C4-2B (cell line): ENCODE results near the gene RAPGEF1.

Experiments
- H3K27ac ChIP-seq: fragments of 450-650 bp; 2 replicates; pipeline ENCODE4 v1.5.1; 2017
- ZFX ChIP-seq: fragments of 450-650 bp; IDR thresholded peaks from 2 replicates; pipeline ENCODE4 v1.6.1; 2017
- TF ChIP-seq, protein P1 (sequence below): fragments of 450-650 bp; conservative IDR thresholded peaks from 2 replicates; pipeline ENCODE4 v1.5.1; 2017; ENCODE audit warnings: mild to moderate bottlenecking

RAPGEF1 gene

DNA sequence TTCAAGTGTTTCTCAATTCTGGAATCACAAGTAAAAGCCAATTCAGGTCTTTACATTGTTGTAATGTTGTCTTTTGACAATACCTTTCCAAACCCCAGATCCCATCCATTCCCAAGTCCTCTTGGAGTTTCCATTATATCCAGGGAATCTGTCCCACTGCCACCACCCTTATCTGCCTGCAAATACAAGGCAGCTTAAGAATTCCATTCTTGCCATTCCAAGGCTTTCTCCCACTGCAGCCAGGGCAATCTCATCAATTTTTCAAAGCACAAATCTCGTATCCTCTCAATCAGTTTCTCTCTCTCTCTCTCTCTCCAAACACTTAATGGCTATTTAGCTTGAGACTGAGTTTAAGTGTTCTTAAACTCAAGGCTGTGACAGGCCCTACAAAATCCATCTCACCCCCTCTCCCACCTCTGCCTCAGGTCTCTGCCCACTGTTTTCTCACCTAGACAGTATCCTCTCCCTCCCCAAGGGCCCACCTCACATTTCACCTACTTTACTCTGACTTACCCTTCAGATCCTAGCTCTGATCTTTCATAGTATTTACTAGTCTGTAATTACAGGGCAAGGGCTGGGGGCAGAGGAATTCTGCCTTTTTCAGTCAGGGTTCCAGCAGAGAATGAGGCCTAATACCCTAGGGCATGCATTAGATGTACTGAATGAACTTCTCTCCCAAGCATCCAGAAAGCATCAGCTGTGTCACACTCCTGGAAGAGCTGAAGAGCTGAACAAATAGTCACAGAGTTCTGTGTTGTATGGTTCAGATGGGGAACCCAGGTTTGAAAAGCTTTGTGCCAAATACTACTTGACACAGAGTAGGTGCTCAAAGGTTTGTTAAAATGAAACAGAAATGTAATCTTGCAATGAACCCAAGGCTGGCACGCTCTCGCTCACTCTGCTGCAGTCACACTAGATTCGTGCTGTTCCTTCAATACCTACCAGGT lies 46.0 kb downstream of the RAPGEF1 start:
- TF ChIP-seq ZFX = no peak
- TF ChIP-seq, protein P1, sequence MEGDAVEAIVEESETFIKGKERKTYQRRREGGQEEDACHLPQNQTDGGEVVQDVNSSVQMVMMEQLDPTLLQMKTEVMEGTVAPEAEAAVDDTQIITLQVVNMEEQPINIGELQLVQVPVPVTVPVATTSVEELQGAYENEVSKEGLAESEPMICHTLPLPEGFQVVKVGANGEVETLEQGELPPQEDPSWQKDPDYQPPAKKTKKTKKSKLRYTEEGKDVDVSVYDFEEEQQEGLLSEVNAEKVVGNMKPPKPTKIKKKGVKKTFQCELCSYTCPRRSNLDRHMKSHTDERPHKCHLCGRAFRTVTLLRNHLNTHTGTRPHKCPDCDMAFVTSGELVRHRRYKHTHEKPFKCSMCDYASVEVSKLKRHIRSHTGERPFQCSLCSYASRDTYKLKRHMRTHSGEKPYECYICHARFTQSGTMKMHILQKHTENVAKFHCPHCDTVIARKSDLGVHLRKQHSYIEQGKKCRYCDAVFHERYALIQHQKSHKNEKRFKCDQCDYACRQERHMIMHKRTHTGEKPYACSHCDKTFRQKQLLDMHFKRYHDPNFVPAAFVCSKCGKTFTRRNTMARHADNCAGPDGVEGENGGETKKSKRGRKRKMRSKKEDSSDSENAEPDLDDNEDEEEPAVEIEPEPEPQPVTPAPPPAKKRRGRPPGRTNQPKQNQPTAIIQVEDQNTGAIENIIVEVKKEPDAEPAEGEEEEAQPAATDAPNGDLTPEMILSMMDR = no peak
- H3K27ac ChIP-seq = no peak overlapping the region

DNA sequence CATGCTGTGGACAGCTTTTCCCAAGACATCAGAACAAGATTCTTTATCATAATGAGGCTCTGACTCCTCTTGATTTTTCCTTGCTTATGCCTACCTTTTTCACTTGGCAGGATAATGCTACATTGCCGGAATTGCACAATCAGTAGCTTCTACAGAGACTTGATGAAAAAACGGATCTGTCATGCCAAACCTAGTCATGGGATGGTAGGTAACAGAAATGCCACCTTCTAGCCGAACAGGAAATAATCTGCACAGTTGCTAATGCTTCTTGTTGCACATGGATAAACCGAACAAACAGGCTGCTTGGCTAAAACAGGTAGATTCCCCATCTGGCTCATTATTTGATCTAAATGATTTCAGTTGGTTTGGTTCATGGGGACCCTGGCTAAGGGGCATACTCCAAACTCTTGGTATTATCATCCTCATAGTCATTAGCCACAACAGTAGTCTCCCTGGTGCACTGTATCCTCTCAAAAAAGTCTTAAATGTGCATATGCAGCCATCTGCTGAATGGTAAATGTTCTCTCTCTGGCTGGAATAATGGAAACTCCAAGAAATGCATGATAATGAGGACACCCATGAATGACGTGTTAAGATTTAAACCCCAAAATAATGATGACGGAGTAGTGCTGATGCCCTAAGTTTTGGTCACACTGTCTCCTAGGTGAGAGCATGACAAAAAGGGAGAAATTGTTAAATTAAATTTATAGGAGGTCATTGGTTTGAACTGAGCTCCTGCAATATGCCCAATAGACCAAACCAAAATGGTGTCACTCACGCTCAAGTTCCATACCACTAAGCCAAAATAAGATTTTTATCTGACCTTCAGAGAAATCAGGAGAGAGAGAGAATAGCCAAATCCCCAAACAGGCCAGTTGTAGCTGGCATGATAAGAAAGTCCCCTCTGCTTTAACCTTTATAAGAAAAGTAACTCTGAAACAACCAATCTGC lies 47.0 kb downstream of the RAPGEF1 start:
- H3K27ac ChIP-seq = no peak overlapping the region
- TF ChIP-seq, protein P1 = no peak
- no peak for TF ChIP-seq ZFX

DNA sequence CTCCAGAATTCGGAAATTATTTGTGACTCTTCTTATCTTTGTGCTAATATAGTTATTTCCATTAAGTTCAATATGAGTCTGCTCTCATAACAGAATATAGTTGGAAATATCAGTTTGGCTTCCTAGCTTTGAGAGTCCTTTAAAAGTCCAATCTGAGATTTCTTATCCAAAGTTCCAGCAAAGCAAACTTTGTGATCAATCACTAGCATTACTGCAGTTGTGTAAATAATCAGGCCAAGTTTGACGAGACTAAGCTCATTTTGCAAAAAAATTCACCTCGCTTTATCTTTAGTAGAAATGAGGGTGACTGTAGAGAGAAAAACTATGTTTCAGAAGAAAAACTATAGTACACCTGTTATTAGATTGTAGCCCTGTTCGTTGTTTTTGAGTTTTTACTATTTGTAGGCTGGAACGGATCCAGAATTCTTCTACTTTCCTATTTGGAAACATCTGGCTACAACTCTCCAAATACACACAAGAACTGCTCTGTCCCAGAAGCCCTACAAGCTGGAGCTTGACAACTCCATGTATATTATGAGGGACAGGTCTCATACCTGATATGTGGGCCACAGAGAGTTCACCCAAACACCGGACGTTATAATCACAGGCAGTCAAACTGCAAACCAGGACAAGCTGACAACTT lies 47.8 kb downstream of the RAPGEF1 start:
- no peak overlapping the region for H3K27ac ChIP-seq
- TF ChIP-seq, protein P1 = no peak
- TF ChIP-seq ZFX = no peak

DNA sequence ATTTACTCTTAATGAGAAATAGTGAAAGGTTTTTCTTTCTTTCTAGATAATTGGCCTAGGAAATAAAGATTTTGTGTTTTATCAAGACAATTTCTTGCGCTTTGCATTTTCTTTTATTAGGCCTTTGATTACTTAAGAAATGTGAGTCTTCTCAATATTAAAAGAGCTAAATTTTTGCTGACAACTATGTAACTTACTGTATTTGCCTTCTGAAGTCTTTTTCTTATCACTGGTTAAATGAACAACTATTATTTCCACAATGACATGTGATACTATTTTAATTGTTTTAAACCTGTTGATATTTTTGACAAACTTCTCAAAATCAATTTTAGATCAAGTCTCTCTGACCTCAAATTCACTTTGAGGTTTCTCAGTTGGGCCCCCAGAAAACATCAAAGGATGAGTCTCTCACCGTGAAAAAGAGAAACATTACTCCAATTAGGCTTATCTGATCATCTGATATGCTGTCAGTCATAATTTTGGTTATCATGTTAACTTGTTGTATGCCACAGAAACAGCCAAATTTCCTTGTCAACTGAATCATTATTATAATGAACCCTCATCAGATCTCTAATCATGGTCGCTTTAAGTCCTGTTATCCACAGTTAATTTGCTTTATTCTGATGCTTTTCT lies 48.8 kb downstream of the RAPGEF1 start:
- no peak overlapping the region for H3K27ac ChIP-seq
- TF ChIP-seq, protein P1 = no peak
- TF ChIP-seq ZFX = no peak

DNA sequence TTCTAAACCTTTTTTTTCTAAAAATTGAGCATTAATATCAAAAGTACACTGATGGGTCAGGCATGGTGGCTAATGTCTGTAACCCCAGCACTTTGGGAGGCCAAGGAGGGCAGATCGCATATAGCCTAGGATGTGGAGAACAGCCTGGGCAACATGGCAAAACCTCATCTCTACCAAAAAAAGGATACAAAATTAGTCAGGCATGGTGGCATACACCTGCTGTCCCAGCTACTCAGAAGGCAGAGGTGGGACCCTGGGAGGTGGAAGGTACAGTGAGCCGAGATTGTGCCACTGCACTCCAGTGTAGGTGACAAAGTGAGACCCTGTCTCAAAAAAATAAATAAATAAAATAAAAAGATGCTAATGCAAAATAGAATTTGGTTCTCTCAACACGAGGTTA lies 49.4 kb downstream of the RAPGEF1 start:
- H3K27ac ChIP-seq = no peak overlapping the region
- no peak for TF ChIP-seq ZFX
- TF ChIP-seq, protein P1 = no peak

DNA sequence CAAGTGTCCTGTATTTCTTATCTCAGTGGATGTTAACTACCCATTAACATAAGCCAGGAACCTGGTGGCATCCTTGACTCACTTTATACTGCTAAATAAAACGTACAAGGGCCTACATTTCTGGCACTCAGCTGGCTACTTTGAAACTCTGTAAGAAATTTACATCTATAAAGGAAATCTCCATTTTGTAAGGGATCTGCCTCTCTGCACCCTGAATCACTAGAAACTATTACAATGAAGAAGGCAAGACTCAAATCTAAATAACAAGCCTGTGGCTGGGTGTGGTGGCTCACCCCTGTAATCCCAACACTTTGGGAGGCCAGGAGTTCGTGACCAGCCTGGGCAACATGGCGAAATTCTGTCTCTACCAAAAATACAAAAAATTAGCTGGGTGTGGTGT lies 51.5 kb downstream of the RAPGEF1 start:
- TF ChIP-seq, protein P1 = no peak
- TF ChIP-seq ZFX = no peak
- no peak overlapping the region for H3K27ac ChIP-seq
